Body of pancreas (tissue), 4 donors: Measurements from ENCODE around the gene LAD1.

Experiments
- CTCF ChIP-seq, 7 experiments: fragments of 450-650 bp in 4 of 7; fragments of 200-600 bp in 3 of 7; sonication (generic) in 3 of 7; IDR thresholded peaks; one replicate each; pipeline ENCODE4 v1.5.1; 2016 to 2019; ENCODE audit warnings: antibody characterized with exemption in 7 of 7
- POLR2A ChIP-seq, 3 donors: fragments of 450-650 bp; IDR thresholded peaks; one replicate each; pipeline ENCODE4 v1.6.1; 2016; ENCODE audit warnings: antibody characterized with exemption in 3 of 3, mild to moderate bottlenecking in 2 of 3

DNA sequence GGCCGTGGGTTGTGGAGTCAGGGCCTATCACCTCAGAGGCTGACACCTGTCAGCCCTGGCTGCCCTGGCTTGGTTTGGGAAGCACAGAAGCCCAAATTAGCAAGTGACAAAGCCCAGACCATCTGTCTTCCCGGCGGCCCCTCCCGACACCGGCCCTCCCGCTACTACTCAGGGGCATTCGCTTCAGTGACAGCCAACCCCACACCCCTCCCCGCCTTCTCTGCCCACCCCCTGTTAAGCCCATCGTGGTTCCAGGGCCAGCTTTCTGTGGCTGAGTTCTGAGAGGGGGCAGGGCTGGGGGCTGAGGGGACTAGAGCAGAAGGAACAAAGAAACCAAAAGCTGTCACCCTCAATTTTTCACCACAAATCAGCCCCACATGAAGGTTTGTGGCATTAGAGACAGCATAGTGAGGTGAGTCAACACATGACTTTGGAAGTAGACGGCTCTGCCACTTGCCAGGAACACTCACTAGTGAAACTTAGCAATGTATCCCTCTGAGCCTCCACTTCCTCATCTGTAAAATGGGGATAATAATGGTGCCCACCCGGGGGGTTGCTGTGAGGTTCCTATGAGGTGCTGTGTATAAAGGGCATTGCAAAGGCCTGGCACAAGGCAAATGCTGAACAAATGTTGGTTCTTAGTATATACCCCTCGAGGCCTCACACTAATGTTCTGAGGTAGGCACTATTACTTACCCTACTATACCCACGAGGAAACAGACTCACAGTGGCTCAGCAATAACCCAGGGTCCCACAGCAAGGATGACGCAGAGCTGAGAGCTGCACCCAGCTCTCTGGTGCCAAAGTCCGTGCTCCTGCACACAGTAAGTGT is 27.6 kb upstream of the LAD1 start:
- TF ChIP-seq CTCF (IDR thresholded peaks at IDR 0.05) (no peak), POLR2A (IDR thresholded peaks at IDR 0.05) (no peak)
